Measurements from ENCODE around the gene GAMT. TPM values are rescaled to one million over a fixed set of nuclear protein-coding genes. Genes with fewer than 3 reads are reported as not detected.
A peak's percentile ranks its signal among the peaks of the same experiment; 100 is the strongest.

The GAMT gene
- total and polyA plus RNA-seq, 2 of the 13 experiments (the other 11 are each of a cell fraction or from before 2014, with no cell fraction given), result 115 to 124 TPM

- TF ChIP-seq ZNF432 (CRISPR knock-in tag; IDR thresholded peaks at IDR 0.05; ENCODE audit: borderline replicate concordance), result no peak
- no peak for TF ChIP-seq ZBTB39 (CRISPR knock-in tag; IDR thresholded peaks at IDR 0.05)
- no peak; the same call in 1 of the 2 replicates for TF ChIP-seq GPN1 (CRISPR knock-in tag; IDR thresholded peaks at IDR 0.05; ENCODE audit: borderline replicate concordance)
- peak; percentile 51; the same call in 1 of the 2 replicates for TF ChIP-seq SOX5 (CRISPR knock-in tag; IDR thresholded peaks at IDR 0.05; ENCODE audit: borderline replicate concordance)
- TF ChIP-seq KMT2B (CRISPR knock-in tag; IDR thresholded peaks at IDR 0.05), result peak; percentile 82
- TF ChIP-seq SALL1 (CRISPR knock-in tag; IDR thresholded peaks at IDR 0.05), result peak; percentile 94
- peak; percentile 50; the same call in 1 of the 2 replicates for TF ChIP-seq ONECUT2 (CRISPR knock-in tag; IDR thresholded peaks at IDR 0.05)
- peak; percentile 83; the same call in 1 of the 2 replicates for TF ChIP-seq RAD21 (CRISPR knock-in tag; IDR thresholded peaks at IDR 0.05)
- peak; percentile 97 for TF ChIP-seq ZNF790 (CRISPR knock-in tag; IDR thresholded peaks at IDR 0.05; ENCODE audit: borderline replicate concordance)
- TF ChIP-seq CTCF (CRISPR knock-in tag; IDR thresholded peaks at IDR 0.05), result peak; percentile 99
- TF ChIP-seq MED13 (CRISPR knock-in tag; IDR thresholded peaks at IDR 0.05), result peak; percentile 89
- peak; percentile 73; the same call in 1 of the 2 replicates for TF ChIP-seq HNRNPL (IDR thresholded peaks at IDR 0.05; ENCODE audit: low read depth, low read length)
- no peak for TF ChIP-seq ZNF496 (CRISPR knock-in tag; IDR thresholded peaks at IDR 0.05; ENCODE audit: insufficient replicate concordance)
- no peak for TF ChIP-seq MATR3 (CRISPR knock-in tag; IDR thresholded peaks at IDR 0.05)
- peak; percentile 66 for TF ChIP-seq HCFC1 (IDR thresholded peaks at IDR 0.05; ENCODE audit: low read depth, low read length)
- TF ChIP-seq ADNP (CRISPR knock-in tag; IDR thresholded peaks at IDR 0.05), result no peak
- peak; percentile 70 for TF ChIP-seq TAF15 (IDR thresholded peaks at IDR 0.05; ENCODE audit: low read depth, low read length, poor library complexity, severe bottlenecking)
- no peak for TF ChIP-seq ARID2 (CRISPR knock-in tag; IDR thresholded peaks at IDR 0.05; ENCODE audit: borderline replicate concordance)
- TF ChIP-seq POLR2A (IDR thresholded peaks at IDR 0.05; ENCODE audit: insufficient read depth in 1 of 2, low read depth in 2 of 2, low read length in 2 of 2), result peak; percentile 99
- peak; percentile 51; the same call in 1 of the 2 replicates for TF ChIP-seq NCOR1 (IDR thresholded peaks at IDR 0.05; ENCODE audit: borderline replicate concordance, low read length)
- TF ChIP-seq EZH2 (conservative IDR thresholded peaks at IDR 0.05; ENCODE audit: low read depth, low read length), result no peak
- TF ChIP-seq PHF20 (CRISPR knock-in tag; IDR thresholded peaks at IDR 0.05), result peak; percentile 91
- TF ChIP-seq KLF12 (CRISPR knock-in tag; IDR thresholded peaks at IDR 0.05; ENCODE audit: borderline replicate concordance), result peak; percentile 93
- peak; percentile 89; the same call in 1 of the 2 replicates for TF ChIP-seq MYPOP (CRISPR knock-in tag; IDR thresholded peaks at IDR 0.05)
- peak; percentile 93 for TF ChIP-seq ZNF614 (CRISPR knock-in tag; IDR thresholded peaks at IDR 0.05; ENCODE audit: borderline replicate concordance)
These were observed 36.9 kb upstream of the GAMT start, which contains the start of gene RPS15 (continued) for GRCh38 chr19:1438035-1438932.

Data from HepG2 (cell line).